ENCODE data around the gene NDUFA11.

Gene NDUFA11

GRCh38 chr19:5903624-5904351, at the start of gene NDUFA11:
NDUFA11 (minus strand) TSS chr19:5903790; CDS start chr19:5903708, 82 bp downstream.
- peaks cover 13 to 17% of the 10 kb centered on the region in 2 donors for H3K4me1 ChIP-seq (ENCODE audit: control insufficient read depth in 2 of 2, insufficient read depth in 2 of 2, low read length in 2 of 2)
- H3K27ac ChIP-seq (ENCODE audit: low read depth in 2 of 2, low read length in 2 of 2), result peak within 1 kb of the TSS; percentile 96 to 98
- H3K27me3 ChIP-seq (ENCODE audit: control insufficient read depth in 2 of 2, insufficient read depth in 2 of 2, low read length in 2 of 2), result no peaks in the 10 kb centered on the region
- peak within 1 kb of the TSS; percentile 88 to 95 for H3K9ac ChIP-seq (ENCODE audit: low read depth in 1 of 2, low read length in 2 of 2)
- H3K4me3 ChIP-seq (ENCODE audit: low read length in 2 of 2), result peak within 1 kb of the TSS; percentile 97 to 98
- no peaks in the 10 kb centered on the region for H3K9me3 ChIP-seq (ENCODE audit: control insufficient read depth in 2 of 2, low read length in 2 of 2)
- peaks cover 0 to 9% of the 10 kb centered on the region in 2 donors for H3K36me3 ChIP-seq (ENCODE audit: control insufficient read depth in 2 of 2, insufficient read depth in 2 of 2, low read length in 2 of 2)

GRCh38 chr19:5953030-5953589, 49.5 kb upstream of the NDUFA11 start:
- H3K27ac ChIP-seq (ENCODE audit: low read depth in 2 of 2, low read length in 2 of 2), result peak overlapping the region; percentile 58 to 61
- H3K9me3 ChIP-seq (ENCODE audit: control insufficient read depth in 2 of 2, low read length in 2 of 2), result no peaks in the 10 kb centered on the region
- peaks cover 3 to 16% of the 10 kb centered on the region in 2 donors for H3K36me3 ChIP-seq (ENCODE audit: control insufficient read depth in 2 of 2, insufficient read depth in 2 of 2, low read length in 2 of 2)
- peaks cover 49 to 53% of the 10 kb centered on the region in 2 donors for H3K4me1 ChIP-seq (ENCODE audit: control insufficient read depth in 2 of 2, insufficient read depth in 2 of 2, low read length in 2 of 2)
- H3K27me3 ChIP-seq (ENCODE audit: control insufficient read depth in 2 of 2, insufficient read depth in 2 of 2, low read length in 2 of 2), result no peaks in the 10 kb centered on the region
- H3K9ac ChIP-seq (ENCODE audit: low read depth in 1 of 2, low read length in 2 of 2), result no peak overlapping the region
- H3K4me3 ChIP-seq (ENCODE audit: low read length in 2 of 2), result peak overlapping the region in 1 of 2 donors; percentile 21

GRCh38 chr19:5952193-5953029, 48.8 kb upstream of the NDUFA11 start:
- Histone ChIP-seq H3K4me1 (ENCODE audit: control insufficient read depth in 2 of 2, insufficient read depth in 2 of 2, low read length in 2 of 2) (peaks cover 48 to 49% of the 10 kb centered on the region in 2 donors), H3K4me3 (ENCODE audit: low read length in 2 of 2) (no peak overlapping the region), H3K27ac (ENCODE audit: low read depth in 2 of 2, low read length in 2 of 2) (no peak overlapping the region), H3K9ac (ENCODE audit: low read depth in 1 of 2, low read length in 2 of 2) (peak overlapping the region in 1 of 2 donors; percentile 24), H3K9me3 (ENCODE audit: control insufficient read depth in 2 of 2, low read length in 2 of 2) (no peaks in the 10 kb centered on the region), H3K27me3 (ENCODE audit: control insufficient read depth in 2 of 2, insufficient read depth in 2 of 2, low read length in 2 of 2) (no peaks in the 10 kb centered on the region), H3K36me3 (ENCODE audit: control insufficient read depth in 2 of 2, insufficient read depth in 2 of 2, low read length in 2 of 2) (peaks cover 3 to 14% of the 10 kb centered on the region in 2 donors)

- H3K36me3 ChIP-seq (ENCODE audit: control insufficient read depth in 2 of 2, insufficient read depth in 2 of 2, low read length in 2 of 2), result peaks cover 3 to 14% of the 10 kb centered on the region in 2 donors
- H3K9ac ChIP-seq (ENCODE audit: low read depth in 1 of 2, low read length in 2 of 2), result no peak overlapping the region
- H3K9me3 ChIP-seq (ENCODE audit: control insufficient read depth in 2 of 2, low read length in 2 of 2), result no peaks in the 10 kb centered on the region
- no peaks in the 10 kb centered on the region for H3K27me3 ChIP-seq (ENCODE audit: control insufficient read depth in 2 of 2, insufficient read depth in 2 of 2, low read length in 2 of 2)
- H3K4me3 ChIP-seq (ENCODE audit: low read length in 2 of 2), result no peak overlapping the region
- peak overlapping the region in 1 of 2 donors; percentile 43 for H3K27ac ChIP-seq (ENCODE audit: low read depth in 2 of 2, low read length in 2 of 2)
- peaks cover 43 to 45% of the 10 kb centered on the region in 2 donors for H3K4me1 ChIP-seq (ENCODE audit: control insufficient read depth in 2 of 2, insufficient read depth in 2 of 2, low read length in 2 of 2)
These were observed 47.8 kb upstream of the NDUFA11 start for GRCh38 chr19:5951338-5951861.

- H3K4me1 ChIP-seq (ENCODE audit: control insufficient read depth in 2 of 2, insufficient read depth in 2 of 2, low read length in 2 of 2), result peaks cover 43 to 45% of the 10 kb centered on the region in 2 donors
- no peaks in the 10 kb centered on the region for H3K9me3 ChIP-seq (ENCODE audit: control insufficient read depth in 2 of 2, low read length in 2 of 2)
- no peaks in the 10 kb centered on the region for H3K27me3 ChIP-seq (ENCODE audit: control insufficient read depth in 2 of 2, insufficient read depth in 2 of 2, low read length in 2 of 2)
- H3K27ac ChIP-seq (ENCODE audit: low read depth in 2 of 2, low read length in 2 of 2), result no peak overlapping the region
- no peak overlapping the region for H3K9ac ChIP-seq (ENCODE audit: low read depth in 1 of 2, low read length in 2 of 2)
- no peak overlapping the region for H3K4me3 ChIP-seq (ENCODE audit: low read length in 2 of 2)
- H3K36me3 ChIP-seq (ENCODE audit: control insufficient read depth in 2 of 2, insufficient read depth in 2 of 2, low read length in 2 of 2), result peaks cover 3 to 14% of the 10 kb centered on the region in 2 donors
These were observed 47.2 kb upstream of the NDUFA11 start for GRCh38 chr19:5950741-5951140.

GRCh38 chr19:5949792-5950305, 46.3 kb upstream of the NDUFA11 start:
- no peaks in the 10 kb centered on the region for H3K9me3 ChIP-seq (ENCODE audit: control insufficient read depth in 2 of 2, low read length in 2 of 2)
- H3K27me3 ChIP-seq (ENCODE audit: control insufficient read depth in 2 of 2, insufficient read depth in 2 of 2, low read length in 2 of 2), result no peaks in the 10 kb centered on the region
- H3K4me3 ChIP-seq (ENCODE audit: low read length in 2 of 2), result no peak overlapping the region
- no peak overlapping the region for H3K9ac ChIP-seq (ENCODE audit: low read depth in 1 of 2, low read length in 2 of 2)
- H3K27ac ChIP-seq (ENCODE audit: low read depth in 2 of 2, low read length in 2 of 2), result peak overlapping the region in 1 of 2 donors; percentile 56
- peaks cover 3 to 18% of the 10 kb centered on the region in 2 donors for H3K36me3 ChIP-seq (ENCODE audit: control insufficient read depth in 2 of 2, insufficient read depth in 2 of 2, low read length in 2 of 2)
- peaks cover 38 to 45% of the 10 kb centered on the region in 2 donors for H3K4me1 ChIP-seq (ENCODE audit: control insufficient read depth in 2 of 2, insufficient read depth in 2 of 2, low read length in 2 of 2)

GRCh38 chr19:5948752-5949564, 45.4 kb upstream of the NDUFA11 start:
- Histone ChIP-seq H3K27me3 (ENCODE audit: control insufficient read depth in 2 of 2, insufficient read depth in 2 of 2, low read length in 2 of 2) (no peaks in the 10 kb centered on the region), H3K9ac (ENCODE audit: low read depth in 1 of 2, low read length in 2 of 2) (peak overlapping the region in 1 of 2 donors; percentile 5), H3K9me3 (ENCODE audit: control insufficient read depth in 2 of 2, low read length in 2 of 2) (no peaks in the 10 kb centered on the region), H3K4me1 (ENCODE audit: control insufficient read depth in 2 of 2, insufficient read depth in 2 of 2, low read length in 2 of 2) (peaks cover 29 to 40% of the 10 kb centered on the region in 2 donors), H3K4me3 (ENCODE audit: low read length in 2 of 2) (no peak overlapping the region), H3K27ac (ENCODE audit: low read depth in 2 of 2, low read length in 2 of 2) (peak overlapping the region in 1 of 2 donors; percentile 56), H3K36me3 (ENCODE audit: control insufficient read depth in 2 of 2, insufficient read depth in 2 of 2, low read length in 2 of 2) (peaks cover 3 to 18% of the 10 kb centered on the region in 2 donors)

GRCh38 chr19:5947435-5947834, 43.8 kb upstream of the NDUFA11 start:
- peak overlapping the region in 1 of 2 donors; percentile 13 for H3K4me3 ChIP-seq (ENCODE audit: low read length in 2 of 2)
- H3K36me3 ChIP-seq (ENCODE audit: control insufficient read depth in 2 of 2, insufficient read depth in 2 of 2, low read length in 2 of 2), result peaks cover 3 to 18% of the 10 kb centered on the region in 2 donors
- peaks cover 20 to 32% of the 10 kb centered on the region in 2 donors for H3K4me1 ChIP-seq (ENCODE audit: control insufficient read depth in 2 of 2, insufficient read depth in 2 of 2, low read length in 2 of 2)
- H3K27me3 ChIP-seq (ENCODE audit: control insufficient read depth in 2 of 2, insufficient read depth in 2 of 2, low read length in 2 of 2), result no peaks in the 10 kb centered on the region
- peak overlapping the region; percentile 43 to 67 for H3K27ac ChIP-seq (ENCODE audit: low read depth in 2 of 2, low read length in 2 of 2)
- no peaks in the 10 kb centered on the region for H3K9me3 ChIP-seq (ENCODE audit: control insufficient read depth in 2 of 2, low read length in 2 of 2)
- H3K9ac ChIP-seq (ENCODE audit: low read depth in 1 of 2, low read length in 2 of 2), result no peak overlapping the region

GRCh38 chr19:5943623-5944022, 40.0 kb upstream of the NDUFA11 start:
- Histone ChIP-seq H3K36me3 (ENCODE audit: control insufficient read depth in 2 of 2, insufficient read depth in 2 of 2, low read length in 2 of 2) (peaks cover 22 to 29% of the 10 kb centered on the region in 2 donors), H3K4me1 (ENCODE audit: control insufficient read depth in 2 of 2, insufficient read depth in 2 of 2, low read length in 2 of 2) (peaks cover 11 to 13% of the 10 kb centered on the region in 2 donors), H3K9ac (ENCODE audit: low read depth in 1 of 2, low read length in 2 of 2) (peak overlapping the region in 1 of 2 donors; percentile 8), H3K9me3 (ENCODE audit: control insufficient read depth in 2 of 2, low read length in 2 of 2) (no peaks in the 10 kb centered on the region), H3K27ac (ENCODE audit: low read depth in 2 of 2, low read length in 2 of 2) (peak overlapping the region; percentile 34 to 38), H3K27me3 (ENCODE audit: control insufficient read depth in 2 of 2, insufficient read depth in 2 of 2, low read length in 2 of 2) (no peaks in the 10 kb centered on the region), H3K4me3 (ENCODE audit: low read length in 2 of 2) (no peak overlapping the region)

Data from mucosa of rectum (tissue), 2 donors.